ENCODE results near the gene ENOX2.

Gene ENOX2

DNA sequence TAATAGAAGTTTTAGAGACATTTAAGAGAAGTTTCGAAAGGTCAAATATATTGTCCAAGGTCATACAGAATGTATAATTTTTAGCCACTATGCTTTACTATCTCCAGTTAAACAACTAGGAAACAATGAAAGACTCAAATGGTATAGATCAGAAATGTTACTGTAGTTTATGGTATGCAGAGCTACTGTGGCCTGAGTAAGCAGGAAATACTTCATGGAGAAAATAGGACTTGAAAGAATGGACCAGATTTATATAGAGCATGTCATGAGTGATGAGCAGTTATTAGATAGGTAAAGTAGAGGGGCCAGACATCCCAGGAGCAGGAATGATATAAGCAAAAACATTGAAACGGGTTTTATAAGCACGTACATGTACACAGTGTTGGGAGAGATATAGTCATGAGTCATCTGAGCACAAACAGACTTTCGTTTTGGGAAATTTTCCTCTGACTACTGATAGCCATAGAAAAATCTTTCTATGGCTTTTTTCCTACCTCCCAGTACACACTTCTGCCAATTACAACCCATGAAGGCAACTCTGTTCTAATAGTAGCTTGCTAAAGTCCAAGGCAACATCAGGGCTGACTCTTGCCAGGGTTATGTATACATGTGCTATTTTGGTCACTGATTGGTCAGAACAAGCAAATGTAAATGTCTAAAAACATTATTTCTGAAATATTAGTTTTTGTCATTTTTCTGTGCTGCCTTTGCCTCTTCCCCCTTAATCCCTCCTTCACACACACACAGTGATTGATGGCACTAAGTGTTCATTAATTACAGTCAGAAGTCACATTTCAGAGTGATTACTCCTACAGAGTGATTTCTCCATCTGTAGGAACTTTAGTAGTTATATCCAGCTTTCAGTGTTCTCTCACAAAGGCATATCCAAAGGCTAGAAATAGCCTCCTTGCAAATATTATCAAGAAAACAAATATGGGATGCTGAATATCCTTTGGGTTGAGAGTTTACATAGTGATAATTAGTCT, 198.7 kb downstream of the ENOX2 start:
- in situ Hi-C loops (cut with MboI; ENCODE audit: low sequenced_read_pairs) = no loop called here

DNA sequence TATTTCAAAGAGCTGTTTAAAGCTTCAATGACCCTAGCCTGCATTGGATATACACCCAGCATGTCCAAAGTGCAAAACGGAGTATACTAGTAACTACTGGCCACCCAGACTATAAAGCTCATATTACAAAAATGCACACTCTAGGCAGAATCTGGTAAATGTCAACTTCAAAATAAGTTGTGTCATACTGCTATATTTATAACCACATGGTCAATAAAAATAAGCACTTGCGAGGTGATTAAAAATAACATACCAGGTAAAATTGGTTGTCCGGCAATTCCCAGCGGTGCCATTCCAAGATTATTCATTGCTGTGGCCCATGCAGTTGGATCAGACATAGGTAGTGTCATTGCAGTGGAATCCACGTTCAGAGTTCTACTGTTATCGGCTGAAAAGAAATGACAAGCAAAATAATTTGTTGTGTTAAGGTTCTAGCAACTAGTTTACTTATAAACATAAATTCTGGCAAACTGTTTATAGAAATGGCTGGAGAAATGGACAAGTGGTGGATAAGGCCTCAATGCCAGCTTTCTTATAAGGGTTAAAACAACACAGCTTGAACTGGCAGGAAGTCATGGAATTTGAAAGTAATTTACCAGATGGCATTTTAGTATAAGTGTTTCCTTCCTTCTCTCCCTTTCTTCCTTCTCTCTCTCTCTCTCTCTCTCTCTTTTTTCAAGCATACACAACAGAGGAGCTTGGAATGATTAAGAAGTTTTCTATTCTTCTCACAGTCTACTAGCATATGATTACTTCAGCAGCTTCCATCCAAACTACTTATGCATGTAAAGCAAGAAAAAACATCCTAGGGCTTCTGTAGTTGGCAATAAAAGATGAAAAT, 199.9 kb downstream of the ENOX2 start:
- in situ Hi-C loops (cut with MboI; ENCODE audit: low sequenced_read_pairs) = no loop called here

DNA sequence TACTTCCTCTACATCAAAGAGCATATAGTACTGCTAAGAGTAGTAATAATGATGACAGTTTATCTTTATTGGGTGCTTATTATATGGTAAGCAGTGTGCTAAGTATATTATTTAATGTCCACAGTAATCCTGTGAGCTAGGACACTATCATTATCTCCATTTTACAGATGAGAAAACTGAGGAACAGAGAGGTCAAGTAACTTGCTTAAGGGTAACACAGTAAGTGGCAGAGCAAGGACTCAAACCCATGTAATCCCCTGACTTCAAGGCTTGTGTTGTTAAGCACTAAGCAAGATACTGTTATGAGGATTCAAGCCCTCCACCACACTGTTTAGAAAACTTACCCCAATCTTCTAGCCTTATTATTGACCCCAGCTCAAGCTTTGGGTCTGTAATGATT, 202.4 kb downstream of the ENOX2 start:
- in situ Hi-C loops (cut with MboI; ENCODE audit: low sequenced_read_pairs) = no loop called here

DNA sequence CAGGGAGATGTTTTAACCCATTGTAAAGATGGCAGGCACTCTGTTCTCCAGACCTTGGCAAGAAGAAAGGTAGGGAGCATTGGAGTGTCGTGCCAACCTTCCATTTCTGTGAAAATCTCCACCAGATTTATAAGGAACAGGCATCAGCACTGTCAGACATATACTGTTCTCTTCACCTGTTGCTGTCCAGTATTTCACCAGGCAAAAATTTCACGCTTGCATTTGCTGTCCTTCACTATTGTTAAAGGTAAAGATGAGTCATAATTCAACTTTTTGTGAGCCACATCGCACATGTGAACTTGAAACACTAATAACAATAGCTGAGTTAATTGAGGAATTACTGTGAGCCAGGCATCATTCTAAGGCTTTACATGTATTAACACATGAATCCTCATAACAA, 203.4 kb downstream of the ENOX2 start:
- in situ Hi-C loops (cut with MboI; ENCODE audit: low sequenced_read_pairs) = no loop called here

DNA sequence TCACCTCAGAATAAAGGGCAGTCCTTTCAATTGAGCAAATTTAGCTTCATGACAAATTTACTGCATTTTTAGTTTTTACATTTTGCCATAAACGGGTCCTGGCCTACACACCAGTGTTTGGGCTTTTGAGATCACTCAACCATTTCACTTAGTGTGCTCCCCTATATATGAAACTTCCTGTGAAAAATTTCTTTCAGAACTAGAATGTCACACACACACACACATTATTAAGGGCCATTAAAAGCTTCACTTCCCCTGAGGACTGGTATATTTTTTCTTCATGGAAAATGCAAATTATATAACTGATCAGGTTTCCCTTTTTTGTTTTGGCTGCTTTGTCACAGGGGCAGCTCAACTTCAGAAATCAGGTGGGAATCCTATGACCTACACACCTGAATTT, 206.5 kb downstream of the ENOX2 start:
- in situ Hi-C loops (cut with MboI; ENCODE audit: low sequenced_read_pairs) = no loop called here

DNA sequence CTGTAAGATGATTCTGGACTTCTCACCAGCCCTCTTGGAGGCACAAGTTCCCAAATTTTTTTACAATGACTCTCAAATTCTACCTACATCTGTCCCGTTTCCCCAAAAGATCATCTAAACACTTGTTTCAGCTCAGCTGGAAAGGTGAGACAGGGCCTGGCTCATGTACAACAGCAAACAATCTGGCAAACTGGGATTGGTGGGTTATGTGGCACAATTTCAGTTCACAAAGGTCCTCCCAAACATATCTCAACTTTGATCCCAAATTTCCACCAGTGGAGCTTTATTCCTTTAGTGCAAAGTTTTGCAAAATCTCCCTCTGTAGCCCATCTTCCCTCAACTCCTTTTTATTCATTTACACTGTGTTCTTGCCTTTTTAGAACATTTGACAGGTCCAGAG, 207.1 kb downstream of the ENOX2 start:
- in situ Hi-C loops (cut with MboI; ENCODE audit: low sequenced_read_pairs) = no loop called here

DNA sequence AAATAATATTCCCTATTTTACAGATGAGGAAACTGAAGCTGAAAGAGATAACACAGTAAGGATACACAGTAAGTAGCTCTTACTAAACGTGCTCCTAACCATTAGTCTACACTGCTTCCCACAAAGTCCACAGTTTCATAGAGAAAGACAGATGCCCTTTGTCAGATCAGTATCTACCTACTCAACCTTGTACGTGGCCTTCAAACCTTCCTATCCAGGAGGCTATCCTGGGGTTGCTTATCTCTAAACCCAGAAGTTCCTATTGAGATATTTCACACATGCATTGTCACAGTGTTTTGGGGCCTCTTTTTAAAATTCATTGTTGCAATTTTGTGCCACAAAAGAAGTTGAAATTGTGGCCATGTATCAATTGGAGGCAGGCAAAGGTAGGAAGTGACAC, 208.0 kb downstream of the ENOX2 start:
- in situ Hi-C loops (cut with MboI; ENCODE audit: low sequenced_read_pairs) = no loop called here

DNA sequence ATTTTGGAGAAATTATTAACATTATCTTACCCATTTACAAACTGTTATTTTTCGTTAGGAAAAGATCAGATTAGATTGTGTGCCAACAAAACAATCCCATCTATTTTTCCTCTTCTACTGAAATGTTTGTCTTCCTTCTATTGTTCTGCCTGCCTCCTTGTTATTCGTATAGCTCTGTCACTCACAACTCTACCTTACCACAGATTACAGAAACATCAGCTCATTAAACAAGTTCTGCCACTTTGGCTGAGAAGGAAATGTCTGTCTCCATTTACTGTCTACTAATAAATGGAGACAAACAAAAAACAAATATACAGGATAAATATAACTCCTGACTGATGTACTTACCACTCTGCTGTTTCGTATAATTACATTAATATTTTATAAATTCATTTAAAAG, 211.4 kb downstream of the ENOX2 start:
- in situ Hi-C loops (cut with MboI; ENCODE audit: low sequenced_read_pairs) = no loop called here

DNA sequence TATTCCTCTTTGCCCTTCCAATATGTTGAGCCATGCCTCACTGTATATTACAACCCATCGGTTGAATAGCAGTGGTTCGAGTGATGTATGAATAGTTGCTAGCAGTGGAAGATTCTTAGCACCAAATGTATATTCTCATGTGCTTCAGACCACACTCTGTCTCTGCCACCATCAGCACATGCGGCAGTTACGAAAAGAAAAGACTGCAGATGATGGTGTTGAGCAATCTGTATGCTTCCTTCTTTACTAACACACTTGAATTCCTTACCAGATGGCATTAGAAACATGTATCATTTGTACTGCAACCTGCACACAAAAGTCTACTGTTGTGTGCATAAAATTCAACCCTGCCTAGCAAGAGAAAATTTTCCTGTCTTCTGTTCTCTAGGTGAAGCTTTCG, 214.6 kb downstream of the ENOX2 start:
- in situ Hi-C loops (cut with MboI; ENCODE audit: low sequenced_read_pairs) = no loop called here

DNA sequence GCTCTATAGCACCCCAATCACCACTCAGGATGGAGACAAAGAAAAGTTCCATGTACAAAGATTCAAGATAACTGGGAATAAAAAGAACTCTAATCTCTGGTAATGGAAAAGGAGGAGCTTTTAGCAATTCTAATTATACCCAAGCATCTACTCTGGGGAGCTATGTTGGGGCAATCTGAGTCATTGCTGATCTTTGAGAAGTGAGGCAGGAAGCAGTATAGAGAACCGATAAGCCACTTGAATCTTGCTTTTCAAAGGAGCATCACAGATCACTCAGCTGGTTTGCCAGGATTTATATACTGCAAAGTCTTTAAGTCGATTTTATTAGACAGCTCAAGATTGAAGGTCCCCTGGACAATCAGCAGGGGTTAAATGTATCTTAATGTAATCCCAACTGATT, 220.0 kb downstream of the ENOX2 start:
- in situ Hi-C loops (cut with MboI; ENCODE audit: low sequenced_read_pairs) = no loop called here

DNA sequence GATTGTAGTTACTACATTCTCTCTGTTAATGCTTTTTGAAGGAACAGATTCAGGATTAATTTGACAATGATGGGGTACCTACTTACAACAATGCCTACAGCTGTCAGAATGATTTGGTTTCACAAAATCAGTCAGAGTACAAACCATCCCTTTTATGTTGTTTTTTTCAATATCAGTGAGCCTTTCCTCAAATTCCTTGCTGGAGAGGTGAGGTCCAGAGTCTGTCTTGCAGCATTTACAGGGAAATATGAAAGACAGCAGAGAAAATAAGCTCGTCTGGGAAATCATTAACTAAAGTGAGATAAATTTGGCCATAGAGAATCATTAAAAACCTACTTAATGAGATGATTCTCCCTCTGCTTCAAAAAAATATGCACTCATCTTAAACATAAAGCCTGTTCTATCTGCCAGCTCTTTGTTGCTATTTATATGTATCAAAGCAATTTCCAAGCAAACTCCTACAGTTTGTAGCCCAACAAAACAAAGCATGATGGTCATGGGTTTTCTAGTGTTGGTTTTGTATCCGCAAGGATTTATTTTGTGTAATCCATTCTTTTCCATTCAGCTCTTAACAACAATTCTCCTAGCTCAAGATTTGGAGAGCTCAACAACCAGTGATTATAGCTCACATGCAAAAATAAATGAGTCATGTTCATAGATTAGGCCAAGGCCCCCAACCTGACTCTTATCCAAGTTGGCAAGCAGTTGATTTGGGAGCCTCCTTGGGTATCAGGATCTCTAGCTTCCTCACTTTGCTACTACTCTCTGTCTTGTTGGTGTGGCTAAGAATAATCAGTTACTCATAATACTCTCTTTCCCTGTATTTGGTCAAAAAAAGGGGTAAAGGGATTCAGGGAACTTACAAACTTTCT, 222.6 kb downstream of the ENOX2 start:
- in situ Hi-C loops (cut with MboI; ENCODE audit: low sequenced_read_pairs) = no loop called here

DNA sequence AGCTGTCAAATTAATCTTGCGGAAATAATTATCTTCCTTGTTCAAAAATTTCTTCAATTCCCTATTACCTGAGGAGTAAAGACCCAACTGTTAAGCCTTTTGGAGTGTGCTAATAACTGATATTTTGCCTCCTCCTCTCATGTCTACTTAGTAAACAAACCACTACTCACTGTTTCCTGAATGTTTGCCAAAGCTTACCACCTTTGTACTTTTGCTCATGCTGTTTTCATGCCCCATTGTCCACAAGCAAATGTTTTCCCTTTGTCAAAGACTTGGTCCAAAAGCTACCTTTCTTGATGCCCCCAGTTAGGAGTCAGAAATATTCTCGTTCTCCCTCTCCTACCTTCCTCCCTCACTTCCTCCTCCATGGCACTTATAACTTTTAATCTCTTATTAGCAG, 226.1 kb downstream of the ENOX2 start:
- in situ Hi-C loops (cut with MboI; ENCODE audit: low sequenced_read_pairs) = no loop called here

DNA sequence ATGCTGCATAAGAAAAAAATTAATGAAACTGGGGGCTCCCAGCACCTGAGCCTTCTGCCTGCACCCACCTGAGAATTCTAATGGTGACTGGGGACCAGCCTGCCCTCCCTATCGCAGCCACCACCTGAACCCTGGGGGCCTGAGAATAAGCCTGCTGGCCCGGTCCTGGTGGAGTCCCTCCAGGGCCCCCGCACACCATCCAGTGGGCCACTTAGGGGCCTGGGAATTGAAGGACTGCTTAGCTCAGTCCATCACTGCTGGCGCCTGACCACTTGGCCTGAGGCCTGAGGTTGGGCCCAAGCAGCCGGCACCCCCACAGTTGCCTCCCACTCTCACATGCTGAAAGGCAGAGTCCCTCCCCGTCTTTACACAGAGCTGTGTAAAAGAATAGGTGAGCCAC, 230.8 kb downstream of the ENOX2 start:
- in situ Hi-C loops (cut with MboI; ENCODE audit: low sequenced_read_pairs) = no loop called here

DNA sequence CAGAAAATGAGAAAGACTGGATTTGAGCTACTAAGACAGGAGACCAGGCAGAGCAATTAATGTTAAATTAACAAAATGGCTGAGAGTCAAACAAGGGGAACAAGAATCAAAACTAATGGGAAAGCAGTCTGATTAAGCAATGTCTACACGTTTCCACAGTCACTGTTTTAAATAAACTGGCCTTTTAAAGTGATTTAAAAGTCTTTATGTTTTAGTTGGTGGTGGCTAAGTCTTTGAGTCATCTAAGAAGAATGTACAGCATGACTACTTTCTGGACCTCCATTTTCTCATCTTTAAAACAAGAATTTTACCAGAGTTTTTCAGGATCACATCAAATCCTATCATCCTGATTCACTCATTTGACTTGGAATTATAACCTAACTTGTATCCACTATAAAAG, 233.8 kb downstream of the ENOX2 start:
- in situ Hi-C loops (cut with MboI; ENCODE audit: low sequenced_read_pairs) = no loop called here

DNA sequence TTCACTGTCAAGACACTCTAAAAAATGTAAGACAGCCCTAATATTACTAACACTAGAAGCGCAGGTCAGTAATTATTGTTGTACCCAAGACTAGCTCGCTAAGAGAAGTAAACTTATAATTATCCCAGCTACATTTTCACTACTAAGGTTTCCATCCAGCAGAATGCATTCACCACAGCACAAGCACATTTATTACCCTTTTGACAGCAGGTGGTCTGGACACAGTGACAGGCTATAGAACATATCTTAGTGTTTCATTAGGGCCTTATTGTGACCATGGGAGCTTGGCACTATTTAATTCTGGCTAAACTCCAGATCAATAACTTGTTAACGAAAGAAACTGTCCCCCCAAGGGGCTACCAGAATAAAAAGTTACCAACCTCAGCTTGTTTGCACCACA, 237.7 kb downstream of the ENOX2 start:
- in situ Hi-C loops (cut with MboI; ENCODE audit: low sequenced_read_pairs) = no loop called here

DNA sequence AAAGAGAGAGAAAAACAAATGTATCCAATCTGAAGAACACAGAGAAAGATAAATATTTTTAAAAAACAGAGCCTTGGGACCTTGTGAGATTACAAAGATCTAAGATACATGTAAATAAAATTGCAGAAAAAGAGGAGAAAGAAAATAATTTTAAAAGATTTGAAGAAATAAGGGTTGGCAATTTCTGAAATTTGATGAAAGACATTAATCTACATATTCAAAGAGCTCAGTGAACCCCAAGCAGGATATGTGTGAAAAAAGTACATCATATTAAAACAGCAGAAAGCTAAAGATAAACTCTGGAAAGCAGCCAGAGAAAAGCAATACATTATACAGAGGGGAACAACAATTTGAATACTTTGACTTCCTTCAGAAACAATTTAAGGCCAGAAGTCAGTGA, 244.7 kb downstream of the ENOX2 start:
- in situ Hi-C loops (cut with MboI; ENCODE audit: low sequenced_read_pairs) = no loop called here

DNA sequence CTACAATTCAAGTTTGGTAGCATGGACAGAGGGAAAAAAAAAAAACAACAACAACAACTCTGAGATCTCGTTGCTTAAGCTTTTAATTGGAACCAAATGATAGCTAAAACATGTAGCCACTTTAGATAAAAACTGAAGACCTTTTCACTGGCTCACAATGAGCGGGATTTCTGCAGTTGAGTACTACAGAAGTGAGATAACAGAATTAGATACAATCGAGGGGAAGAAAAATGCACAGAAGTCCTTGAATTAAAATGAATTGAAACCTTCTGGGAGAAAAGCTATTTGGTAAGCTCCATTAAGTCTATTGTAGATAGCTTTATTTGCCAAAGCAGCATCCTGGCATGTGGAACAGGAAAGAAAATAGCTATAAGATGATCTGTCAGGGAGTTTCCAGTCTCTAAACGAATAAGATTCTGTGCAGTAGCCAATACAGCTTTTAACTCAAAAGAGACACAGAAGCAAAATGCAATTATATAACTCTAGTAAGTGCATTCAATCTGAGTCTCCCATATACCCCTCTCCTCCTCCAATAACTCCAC, 248.5 kb downstream of the ENOX2 start:
- in situ Hi-C loops (cut with MboI; ENCODE audit: low sequenced_read_pairs) = no loop called here

DNA sequence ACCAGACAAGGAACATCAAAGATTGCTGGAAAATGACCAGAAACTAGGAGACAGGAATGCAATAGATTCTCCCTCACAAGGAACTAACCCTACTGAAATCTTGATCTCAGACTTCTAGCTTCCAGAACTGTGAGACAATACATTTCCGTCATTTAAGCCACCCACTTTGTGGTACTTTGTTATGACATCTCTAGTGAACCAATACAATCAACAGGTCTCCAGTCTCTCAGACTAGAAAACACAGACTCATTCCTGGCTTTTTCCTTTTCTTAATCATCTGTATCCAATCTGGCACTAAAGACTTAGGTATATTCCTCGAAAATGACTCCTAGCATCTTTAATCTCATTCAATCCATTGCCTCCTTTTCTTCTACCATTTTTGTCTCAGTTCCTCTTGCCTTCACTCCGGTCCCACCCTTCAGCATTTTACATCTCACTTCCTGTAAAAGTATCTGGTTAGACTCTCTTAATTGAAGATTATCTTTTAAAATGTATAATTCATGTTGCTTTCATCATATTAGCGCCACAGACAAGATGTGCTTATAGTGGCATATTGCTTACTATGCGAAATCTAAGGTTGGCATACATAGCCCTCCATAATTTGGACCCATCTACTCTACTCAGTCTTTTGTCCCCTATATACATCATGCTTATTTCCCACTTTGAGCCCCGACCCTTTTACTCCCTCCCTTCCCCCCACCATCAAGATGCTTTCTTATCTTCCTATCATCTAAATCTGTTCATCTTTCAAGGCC, 250.0 kb downstream of the ENOX2 start:
- in situ Hi-C loops (cut with MboI; ENCODE audit: low sequenced_read_pairs) = no loop called here

DNA sequence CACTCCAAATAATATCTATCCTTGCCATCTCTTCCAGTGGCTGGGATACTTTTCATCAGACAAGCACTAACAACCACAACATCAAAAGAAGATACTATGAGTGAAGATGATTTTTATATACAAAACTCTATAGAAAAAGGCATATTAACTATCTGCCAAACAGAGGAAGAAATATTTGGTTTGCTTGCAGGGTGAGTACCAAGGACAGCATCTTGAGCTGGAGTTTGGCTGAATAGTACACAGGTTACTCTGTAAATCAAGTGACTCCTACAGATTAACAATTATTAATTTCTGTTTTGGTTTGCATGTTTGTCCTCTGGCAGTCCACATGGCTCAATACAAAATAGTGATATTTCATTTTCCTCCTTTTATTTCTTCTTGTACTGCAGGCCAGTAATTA, 253.3 kb downstream of the ENOX2 start:
- in situ Hi-C loops (cut with MboI; ENCODE audit: low sequenced_read_pairs) = no loop called here

DNA sequence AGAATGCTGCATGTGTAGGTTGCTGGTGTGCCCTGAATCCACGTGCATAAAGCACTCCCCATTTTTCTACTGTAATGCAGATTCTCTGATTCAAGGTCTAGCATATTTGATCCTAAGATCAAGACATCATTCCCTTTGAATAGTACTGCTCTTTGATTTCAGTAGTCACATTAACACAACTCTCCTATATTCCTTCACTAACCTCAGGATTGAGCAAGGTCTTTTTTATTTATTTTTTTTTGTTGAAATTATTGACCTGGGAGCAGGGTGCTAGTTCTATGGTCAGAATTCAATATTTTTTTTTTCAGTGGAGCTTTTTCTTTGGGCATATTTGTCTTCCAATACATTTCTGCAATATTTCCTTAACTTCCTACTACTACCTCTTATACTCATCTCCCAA, 255.5 kb downstream of the ENOX2 start:
- in situ Hi-C loops (cut with MboI; ENCODE audit: low sequenced_read_pairs) = no loop called here
